SU-DHL-6 (cell line): Measurements from ENCODE around the gene CARHSP1.
"Not testable (repeated sequence)": the region's sequence is repeated elsewhere in the genome, so short reads cannot be mapped to it uniquely, and the experiment has no call there.

Source experiments
- H2AFZ ChIP-seq: fragments of 200-600 bp; sonication (generic); 2 replicates; pipeline ENCODE4 v1.6.1; 2014; ENCODE audit warnings: low read depth, mild to moderate bottlenecking, moderate library complexity, mixed read lengths, antibody characterized with exemption, low read length; ENCODE audit not compliant: severe bottlenecking
- H3F3A ChIP-seq: fragments of 200-600 bp; shearing (Covaris generic); 2 replicates; pipeline ENCODE4 v1.6.0; 2016; ENCODE audit warnings: antibody characterized with exemption, mild to moderate bottlenecking; ENCODE audit not compliant: insufficient read depth
- H3K27ac ChIP-seq: fragments of 200-600 bp; sonication (generic); 2 replicates; pipeline ENCODE4 v1.5.1; 2016; ENCODE audit warnings: low read depth, mild to moderate bottlenecking, low read length, moderate library complexity, mixed read lengths
- H3K27me3 ChIP-seq: fragments of 200-600 bp; sonication (generic), shearing (Covaris generic); 2 replicates; pipeline ENCODE4 v1.6.0; 2014; ENCODE audit warnings: mild to moderate bottlenecking, low read length
- H3K36me3 ChIP-seq: fragments of 200-600 bp; sonication (generic); 2 replicates; pipeline ENCODE4 v1.6.1; 2014; ENCODE audit warnings: mild to moderate bottlenecking, low read length, mixed read lengths
- H3K4me2 ChIP-seq: fragments of 300-600, 200-600 bp; shearing (Covaris generic), sonication (generic); 2 replicates; pipeline ENCODE4 v1.6.0; 2014; ENCODE audit warnings: low read length, low read depth, mild to moderate bottlenecking; ENCODE audit not compliant: poor library complexity, severe bottlenecking
- H3K4me3 ChIP-seq: fragments of 200-600 bp; sonication (generic); 2 replicates; pipeline ENCODE4 v1.5.1; 2014; ENCODE audit warnings: antibody characterized with exemption, low read length, mild to moderate bottlenecking, mixed read lengths; ENCODE audit not compliant: insufficient read depth, poor library complexity, severe bottlenecking
- H3K79me2 ChIP-seq: fragments of 200-600 bp; sonication (generic); 2 replicates; pipeline ENCODE4 v1.6.1; 2014; ENCODE audit warnings: mild to moderate bottlenecking, low read length, moderate library complexity; ENCODE audit not compliant: insufficient read depth
- H3K9ac ChIP-seq: fragments of 200-600 bp; sonication (generic); 2 replicates; pipeline ENCODE4 v1.7.0; 2014; ENCODE audit warnings: mild to moderate bottlenecking, low read length
- H3K9me2 ChIP-seq: fragments of 200-600 bp; sonication (generic); replicated peaks from 2 replicates; pipeline ENCODE4 v1.6.1; 2014; ENCODE audit warnings: low read length; ENCODE audit not compliant: insufficient read depth
- H3K9me3 ChIP-seq: fragments of 200-600 bp; sonication (generic); 2 replicates; pipeline ENCODE4 v1.6.1; 2014; ENCODE audit warnings: low read length, mixed read lengths; ENCODE audit not compliant: insufficient read depth
- H4K20me1 ChIP-seq: fragments of 200-600 bp; sonication (generic); 2 replicates; pipeline ENCODE4 v1.6.1; 2014; ENCODE audit warnings: low read depth, mild to moderate bottlenecking, antibody characterized with exemption, low read length, moderate library complexity, mixed read lengths
- EZH2phosphoT487 ChIP-seq: fragments of 200-600 bp; sonication (generic), shearing (Covaris generic); conservative IDR thresholded peaks from 2 replicates; pipeline ENCODE4 v1.6.1; 2018; ENCODE audit warnings: mild to moderate bottlenecking, antibody characterized with exemption, low read length, moderate library complexity, mixed read lengths
- TF ChIP-seq, protein P1 (sequence below): fragments of 200-600 bp; sonication (generic); IDR thresholded peaks from one replicate; pipeline ENCODE4 v1.5.1; 2017; ENCODE audit warnings: antibody characterized with exemption, mild to moderate bottlenecking, low read length, moderate library complexity; ENCODE audit not compliant: insufficient read depth, poor library complexity, severe bottlenecking

The CARHSP1 gene

DNA sequence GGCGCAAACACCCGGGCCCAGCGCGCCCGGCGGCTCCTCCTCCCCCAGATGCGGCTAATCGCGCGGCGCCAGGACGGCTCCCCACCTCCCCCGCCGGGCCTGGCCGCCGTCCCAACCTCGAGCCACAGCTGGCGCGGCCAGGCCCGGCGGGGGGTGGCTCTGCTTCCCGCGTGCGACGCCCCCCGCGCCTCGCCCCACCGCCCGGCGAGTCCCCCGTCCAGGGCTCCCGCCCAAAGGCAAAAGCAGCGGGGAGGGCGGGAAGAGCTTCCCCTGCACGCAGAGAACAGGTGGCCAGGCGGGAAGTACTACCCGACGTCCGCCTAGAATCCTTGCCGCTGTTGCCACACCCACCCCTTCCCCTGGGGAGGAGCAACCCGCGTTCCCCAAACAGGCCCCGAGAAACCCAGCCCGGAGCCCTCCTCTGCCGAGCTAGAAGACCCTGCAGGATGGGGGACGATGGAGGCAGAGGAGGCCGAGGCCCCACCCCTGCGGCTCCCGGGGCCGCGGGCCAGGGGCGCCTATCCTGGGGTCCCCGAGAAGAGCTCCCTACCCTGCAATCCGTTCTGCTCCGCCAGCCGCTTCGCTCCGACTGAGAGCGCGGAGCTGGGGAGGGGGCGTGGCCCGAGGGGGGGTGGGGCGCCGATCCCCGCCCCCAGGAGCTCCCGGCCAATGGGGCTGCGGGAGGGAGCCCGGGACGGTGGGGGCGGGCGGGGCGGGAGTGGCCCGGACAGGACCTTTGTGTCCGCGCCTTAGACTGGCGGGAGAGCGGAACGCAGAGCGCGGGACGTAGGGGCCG, at the start of gene CARHSP1:
Gene CARHSP1 (minus strand): TSS at position 591 of the 796 bp plus-strand sequence. CDS start 9,678 bp downstream, outside the sequence.
- Histone ChIP-seq H3K27ac (peak within 1 kb of the TSS; percentile 84), H2AFZ (peak within 1 kb of the TSS; percentile 76)
- TF ChIP-seq, protein P1, sequence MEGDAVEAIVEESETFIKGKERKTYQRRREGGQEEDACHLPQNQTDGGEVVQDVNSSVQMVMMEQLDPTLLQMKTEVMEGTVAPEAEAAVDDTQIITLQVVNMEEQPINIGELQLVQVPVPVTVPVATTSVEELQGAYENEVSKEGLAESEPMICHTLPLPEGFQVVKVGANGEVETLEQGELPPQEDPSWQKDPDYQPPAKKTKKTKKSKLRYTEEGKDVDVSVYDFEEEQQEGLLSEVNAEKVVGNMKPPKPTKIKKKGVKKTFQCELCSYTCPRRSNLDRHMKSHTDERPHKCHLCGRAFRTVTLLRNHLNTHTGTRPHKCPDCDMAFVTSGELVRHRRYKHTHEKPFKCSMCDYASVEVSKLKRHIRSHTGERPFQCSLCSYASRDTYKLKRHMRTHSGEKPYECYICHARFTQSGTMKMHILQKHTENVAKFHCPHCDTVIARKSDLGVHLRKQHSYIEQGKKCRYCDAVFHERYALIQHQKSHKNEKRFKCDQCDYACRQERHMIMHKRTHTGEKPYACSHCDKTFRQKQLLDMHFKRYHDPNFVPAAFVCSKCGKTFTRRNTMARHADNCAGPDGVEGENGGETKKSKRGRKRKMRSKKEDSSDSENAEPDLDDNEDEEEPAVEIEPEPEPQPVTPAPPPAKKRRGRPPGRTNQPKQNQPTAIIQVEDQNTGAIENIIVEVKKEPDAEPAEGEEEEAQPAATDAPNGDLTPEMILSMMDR = no peak
- TF ChIP-seq EZH2phosphoT487 = no peak

DNA sequence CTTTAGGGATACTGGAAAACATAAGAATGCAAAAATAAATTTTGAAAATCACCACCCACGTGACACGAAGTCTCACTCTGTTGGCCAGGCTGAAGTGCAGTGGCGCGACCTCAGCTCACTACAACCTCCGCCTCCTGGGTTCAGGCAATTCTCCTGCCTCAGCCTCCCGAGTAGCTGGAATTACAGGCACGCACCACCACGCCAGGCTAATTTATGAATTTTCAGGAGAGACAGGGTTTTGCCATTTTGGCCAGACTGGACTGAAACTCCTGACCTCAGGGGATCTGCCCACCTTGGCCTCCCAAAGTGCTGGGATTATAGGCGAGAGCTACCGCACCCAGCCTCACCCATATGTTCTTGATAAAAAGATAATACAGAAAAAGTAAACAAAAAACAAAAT, 48.5 kb upstream of the CARHSP1 start:
- H3K4me2 ChIP-seq, H3K27me3 ChIP-seq, H3K9me2 ChIP-seq, H3K4me3 ChIP-seq, H3K9ac ChIP-seq, H3F3A ChIP-seq, H3K27ac ChIP-seq, H4K20me1 ChIP-seq, H3K9me3 ChIP-seq, H2AFZ ChIP-seq: not testable (repeated sequence)
- H3K36me3 ChIP-seq = peaks cover 61% of the 10 kb centered on the region
- peaks cover 24% of the 10 kb centered on the region; the same call in 1 of the 2 replicates for H3K79me2 ChIP-seq

More for the DNA sequence above, at the start of gene CARHSP1:
- H3K36me3 ChIP-seq = no peaks in the 10 kb centered on the region
- H4K20me1 ChIP-seq = peaks cover 4% of the 10 kb centered on the region; the same call in 1 of the 2 replicates
- peaks cover 9% of the 10 kb centered on the region; the same call in 1 of the 2 replicates for H3F3A ChIP-seq
- H3K9me2 ChIP-seq = no peaks in the 10 kb centered on the region
- peaks cover 45% of the 10 kb centered on the region for H3K79me2 ChIP-seq
- no peaks in the 10 kb centered on the region for H3K27me3 ChIP-seq
- H3K4me3 ChIP-seq = peak within 1 kb of the TSS; percentile 82
- H3K4me2 ChIP-seq = peak within 1 kb of the TSS; percentile 93
- no peaks in the 10 kb centered on the region for H3K9me3 ChIP-seq
- H3K9ac ChIP-seq = peak within 1 kb of the TSS; percentile 90

DNA sequence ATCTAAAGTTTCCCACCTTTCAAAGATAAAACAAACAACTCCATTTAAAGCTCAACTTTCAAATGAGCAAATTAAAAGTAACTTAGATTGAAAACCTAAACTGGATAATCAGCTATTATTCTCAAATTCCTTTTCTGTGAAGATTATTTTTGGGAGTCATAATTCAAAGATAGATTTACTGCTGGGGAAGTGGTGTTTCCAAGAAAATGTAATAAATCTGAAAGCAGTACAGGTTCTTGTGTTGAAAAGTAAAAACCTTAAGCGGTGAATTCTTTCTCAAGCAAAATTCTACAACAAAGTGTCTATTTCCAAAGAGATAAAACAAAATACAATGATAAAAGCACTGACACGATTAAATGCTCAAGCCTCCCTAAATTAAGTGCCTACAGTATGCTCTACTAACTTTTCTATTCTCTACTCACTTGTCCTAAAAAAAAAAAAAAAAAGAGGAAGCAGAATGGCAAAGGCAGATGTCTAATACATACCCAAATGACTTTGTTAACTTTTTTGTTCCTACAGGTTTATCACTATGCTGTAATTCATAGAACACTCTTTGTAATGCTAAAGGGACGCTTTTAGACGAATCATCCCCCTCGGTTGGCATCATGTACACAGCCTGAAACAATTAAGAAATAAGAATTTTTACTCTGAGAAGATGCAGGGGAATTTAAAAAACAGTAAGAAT, 47.9 kb upstream of the CARHSP1 start:
- H4K20me1 ChIP-seq = peaks cover 4% of the 10 kb centered on the region; the same call in 1 of the 2 replicates
- H2AFZ ChIP-seq = no peak overlapping the region
- H3F3A ChIP-seq = no peaks in the 10 kb centered on the region; the same call in 1 of the 2 replicates
- H3K27me3 ChIP-seq = no peaks in the 10 kb centered on the region
- H3K4me2 ChIP-seq = no peak overlapping the region
- TF ChIP-seq EZH2phosphoT487 = no peak
- TF ChIP-seq, protein P1 = no peak
- H3K4me3 ChIP-seq = no peak overlapping the region
- no peak overlapping the region for H3K9ac ChIP-seq
- no peaks in the 10 kb centered on the region for H3K9me2 ChIP-seq
- H3K9me3 ChIP-seq = no peaks in the 10 kb centered on the region
- no peak overlapping the region for H3K27ac ChIP-seq
- H3K36me3 ChIP-seq = peaks cover 59% of the 10 kb centered on the region
- peaks cover 26% of the 10 kb centered on the region; the same call in 1 of the 2 replicates for H3K79me2 ChIP-seq
